ENCODE results near the gene NEURL1. TPM values are rescaled to one million over a fixed set of nuclear protein-coding genes. Genes with fewer than 3 reads are reported as not detected.
A peak's percentile ranks its signal among the peaks of the same experiment; 100 is the strongest.

NEURL1 gene
- total and polyA plus RNA-seq, 9 donors: 12.0 to 30.3 (median 19.3) TPM

DNA sequence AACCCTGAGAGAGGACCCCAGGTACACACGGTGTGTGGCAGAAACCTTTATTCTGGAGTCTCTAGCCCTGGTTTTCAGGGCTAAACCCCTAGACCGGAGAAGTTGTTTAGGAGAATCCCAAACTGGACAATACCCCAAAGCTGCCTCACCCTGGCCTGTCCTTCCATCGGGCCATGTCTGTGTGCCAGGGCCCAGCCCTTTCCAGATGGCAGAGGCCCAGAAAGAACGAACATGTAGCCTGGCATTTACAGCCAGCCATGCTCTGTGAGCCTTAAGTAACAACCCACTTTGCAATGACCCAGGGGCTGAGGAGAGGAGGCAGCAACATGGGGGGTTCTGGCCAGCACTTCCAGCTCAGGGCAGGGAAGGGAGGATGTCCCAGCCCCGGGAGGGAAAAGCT lies 142.1 kb downstream of the NEURL1 start:
- Histone ChIP-seq H3K36me3 (ENCODE audit: control insufficient read depth, insufficient read depth, low read length) (peaks cover 30% of the 10 kb centered on the region), H3K4me3 (ENCODE audit: low read length) (no peak overlapping the region), H3K4me1 (ENCODE audit: control insufficient read depth, insufficient read depth, low read length) (peaks cover 42% of the 10 kb centered on the region), H3K9me3 (replicated peaks; ENCODE audit: control insufficient read depth, low read depth, low read length) (no peaks in the 10 kb centered on the region), H3K27me3 (ENCODE audit: control insufficient read depth, insufficient read depth, low read length) (no peaks in the 10 kb centered on the region), H3K27ac (ENCODE audit: low read length) (no peak overlapping the region)
- WGBS (ENCODE audit: insufficient coverage): 43% methylated on average over 4 of the region's 5 CpGs
- DNase-seq: no peak

DNA sequence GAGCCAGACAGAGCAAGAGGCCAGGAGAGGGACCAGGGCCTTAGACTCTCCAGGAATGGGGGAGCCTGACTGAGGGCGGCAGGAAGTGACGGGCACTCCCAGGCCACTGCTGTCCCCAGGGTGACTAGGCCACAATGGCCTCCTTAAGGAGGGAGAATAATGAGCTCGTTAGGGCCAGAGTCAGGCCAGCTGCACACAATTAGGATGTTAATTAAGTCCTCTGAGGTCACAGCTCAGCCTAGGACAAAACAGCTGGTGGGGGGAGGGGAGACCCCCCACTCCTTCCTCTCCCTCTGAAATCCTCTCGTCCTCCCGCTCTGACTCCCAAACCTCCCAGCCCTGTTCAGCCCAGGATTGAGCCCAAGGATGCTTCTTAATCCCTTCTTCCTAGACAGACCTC lies 143.0 kb downstream of the NEURL1 start:
- Histone ChIP-seq H3K9me3 (replicated peaks; ENCODE audit: control insufficient read depth, low read depth, low read length) (no peaks in the 10 kb centered on the region), H3K27ac (ENCODE audit: low read length) (peak overlapping the region; percentile 88), H3K4me3 (ENCODE audit: low read length) (no peak overlapping the region), H3K27me3 (ENCODE audit: control insufficient read depth, insufficient read depth, low read length) (no peaks in the 10 kb centered on the region), H3K4me1 (ENCODE audit: control insufficient read depth, insufficient read depth, low read length) (peaks cover 50% of the 10 kb centered on the region), H3K36me3 (ENCODE audit: control insufficient read depth, insufficient read depth, low read length) (peaks cover 26% of the 10 kb centered on the region)
- DNase-seq: peak; percentile 38
- 70% methylated on average over 2 of the region's 5 CpGs for whole genome bisulfite sequencing (ENCODE audit: insufficient coverage)

DNA sequence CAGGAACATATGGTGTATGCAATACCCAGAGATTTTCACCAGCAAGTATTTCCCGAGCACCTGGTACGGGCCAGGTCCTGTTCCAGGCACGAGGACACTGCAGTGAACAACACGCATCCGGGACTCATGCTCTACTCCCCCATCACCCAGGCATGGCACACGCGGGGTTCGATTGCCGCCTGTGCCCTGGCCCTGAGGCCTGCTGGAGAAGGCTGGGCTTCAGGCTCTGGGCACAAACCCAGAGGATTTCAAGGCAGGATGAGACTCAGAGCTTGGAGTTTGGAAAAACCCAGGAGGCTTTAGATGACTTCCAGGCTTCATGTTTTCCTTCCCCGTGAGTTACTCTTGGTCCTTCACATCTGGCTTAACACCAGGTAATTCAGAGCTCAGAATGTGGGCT lies 143.5 kb downstream of the NEURL1 start:
- H3K9me3 ChIP-seq (replicated peaks; ENCODE audit: control insufficient read depth, low read depth, low read length): no peaks in the 10 kb centered on the region
- H3K4me1 ChIP-seq (ENCODE audit: control insufficient read depth, insufficient read depth, low read length): peaks cover 53% of the 10 kb centered on the region
- H3K4me3 ChIP-seq (ENCODE audit: low read length): no peak overlapping the region
- H3K36me3 ChIP-seq (ENCODE audit: control insufficient read depth, insufficient read depth, low read length): peaks cover 26% of the 10 kb centered on the region
- peak; percentile 58 for DNase-seq
- 45% methylated on average over 10 of the region's 10 CpGs for WGBS (ENCODE audit: insufficient coverage)
- no peaks in the 10 kb centered on the region for H3K27me3 ChIP-seq (ENCODE audit: control insufficient read depth, insufficient read depth, low read length)
- peak overlapping the region; percentile 88 for H3K27ac ChIP-seq (ENCODE audit: low read length)

DNA sequence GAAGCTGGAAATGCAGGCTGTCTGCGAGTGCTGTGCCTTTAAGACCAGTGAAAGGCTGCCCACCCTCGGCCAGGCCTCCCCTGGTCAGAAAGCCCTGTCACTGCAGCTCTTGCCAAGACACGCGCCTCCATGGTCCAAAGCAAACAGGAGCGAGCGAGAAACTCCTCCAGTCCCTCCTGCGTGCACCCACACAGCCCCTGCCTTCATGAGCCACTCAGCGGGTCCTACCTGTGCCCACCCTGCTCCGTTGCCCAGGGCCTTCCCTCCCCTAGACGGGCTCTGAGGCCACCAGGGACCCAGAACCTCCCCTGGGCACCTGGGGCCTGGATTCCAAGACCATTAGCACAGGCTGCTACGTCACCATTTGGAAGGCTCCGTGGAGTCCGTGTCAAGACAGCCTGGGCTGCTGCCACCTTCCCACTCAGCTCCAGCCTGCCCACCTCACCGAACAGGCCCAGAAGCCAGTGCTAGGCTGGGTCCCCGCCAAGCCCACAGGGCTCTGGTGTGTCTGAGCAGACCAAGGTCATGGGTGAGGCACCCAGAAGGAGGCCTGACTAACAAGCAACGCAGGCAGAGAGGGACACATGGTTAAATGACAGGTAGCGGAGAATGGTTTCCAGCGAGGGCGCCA lies 144.5 kb downstream of the NEURL1 start:
- Histone ChIP-seq H3K4me1 (ENCODE audit: control insufficient read depth, insufficient read depth, low read length) (peaks cover 53% of the 10 kb centered on the region), H3K36me3 (ENCODE audit: control insufficient read depth, insufficient read depth, low read length) (peaks cover 33% of the 10 kb centered on the region), H3K27ac (ENCODE audit: low read length) (peak overlapping the region; percentile 88), H3K27me3 (ENCODE audit: control insufficient read depth, insufficient read depth, low read length) (no peaks in the 10 kb centered on the region), H3K9me3 (replicated peaks; ENCODE audit: control insufficient read depth, low read depth, low read length) (no peaks in the 10 kb centered on the region), H3K4me3 (ENCODE audit: low read length) (no peak overlapping the region)
- WGBS (ENCODE audit: insufficient coverage): 24% methylated on average over 14 of the region's 19 CpGs
- peak; percentile 90 for DNase-seq

DNA sequence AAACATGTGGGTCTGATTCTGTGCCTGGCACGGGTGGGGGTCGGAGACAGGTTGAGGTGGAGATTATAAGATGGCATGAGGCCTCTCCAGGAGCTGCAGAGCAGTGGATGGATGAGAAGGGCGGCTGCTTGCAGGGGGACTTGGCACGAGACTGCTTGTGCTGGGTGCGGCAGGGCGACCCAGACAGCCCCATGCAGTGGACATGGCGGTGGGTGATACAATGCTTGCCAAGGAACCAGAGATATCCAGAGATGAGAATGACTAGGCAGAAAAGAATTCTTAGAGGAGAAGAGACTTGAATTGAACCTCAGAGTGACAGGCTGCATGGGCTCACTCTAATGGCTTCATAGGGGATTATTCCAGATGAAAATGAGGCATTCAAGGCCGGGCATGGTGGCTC lies 145.4 kb downstream of the NEURL1 start:
- Histone ChIP-seq H3K4me1 (ENCODE audit: control insufficient read depth, insufficient read depth, low read length) (peaks cover 55% of the 10 kb centered on the region), H3K27me3 (ENCODE audit: control insufficient read depth, insufficient read depth, low read length) (no peaks in the 10 kb centered on the region), H3K4me3 (ENCODE audit: low read length) (no peak overlapping the region), H3K36me3 (ENCODE audit: control insufficient read depth, insufficient read depth, low read length) (peaks cover 32% of the 10 kb centered on the region), H3K9me3 (replicated peaks; ENCODE audit: control insufficient read depth, low read depth, low read length) (no peaks in the 10 kb centered on the region), H3K27ac (ENCODE audit: low read length) (no peak overlapping the region)
- 79% methylated on average over 8 of the region's 8 CpGs for WGBS (ENCODE audit: insufficient coverage)
- DNase-seq: no peak

DNA sequence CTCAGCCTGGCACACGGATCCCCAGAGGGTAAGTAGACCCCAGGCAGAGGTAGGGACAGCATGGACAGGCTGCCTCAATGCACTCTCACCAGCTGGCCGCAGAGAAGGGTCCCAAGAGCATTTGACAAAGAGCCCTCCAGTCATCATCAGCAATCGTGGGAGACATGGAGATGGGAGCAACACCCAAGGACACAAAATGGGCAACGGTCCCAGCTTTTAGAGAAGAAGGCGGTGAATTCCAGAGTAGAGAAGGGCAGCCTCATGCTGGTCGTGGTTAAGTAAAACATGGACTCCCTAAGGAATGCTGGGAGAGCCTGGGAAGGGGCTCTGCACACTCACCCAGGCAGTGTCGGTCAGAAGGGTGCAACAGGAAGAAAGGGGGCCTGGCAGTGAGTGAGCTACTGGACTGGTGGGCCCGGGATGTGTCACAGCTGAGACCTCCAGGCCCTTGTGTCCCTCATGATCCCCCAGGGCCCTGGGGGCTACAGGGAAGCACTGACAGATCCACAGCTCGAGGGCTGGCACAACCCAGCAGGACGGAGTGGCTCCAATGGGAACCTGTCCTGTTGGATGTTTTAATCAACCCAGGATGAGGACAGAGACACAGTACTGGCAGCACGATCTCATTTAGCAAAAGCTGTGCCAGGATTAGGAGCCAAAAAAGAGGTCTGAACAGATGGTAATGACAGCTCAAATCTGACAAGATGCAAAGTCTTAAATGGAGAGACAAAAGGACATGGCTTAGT lies 147.1 kb downstream of the NEURL1 start:
- Histone ChIP-seq H3K36me3 (ENCODE audit: control insufficient read depth, insufficient read depth, low read length) (peaks cover 38% of the 10 kb centered on the region), H3K27ac (ENCODE audit: low read length) (peak overlapping the region; percentile 26), H3K9me3 (replicated peaks; ENCODE audit: control insufficient read depth, low read depth, low read length) (no peaks in the 10 kb centered on the region), H3K4me1 (ENCODE audit: control insufficient read depth, insufficient read depth, low read length) (peaks cover 66% of the 10 kb centered on the region), H3K4me3 (ENCODE audit: low read length) (no peak overlapping the region), H3K27me3 (ENCODE audit: control insufficient read depth, insufficient read depth, low read length) (no peaks in the 10 kb centered on the region)
- DNase-seq: peak; percentile 73
- WGBS (ENCODE audit: insufficient coverage): 38% methylated on average over 10 of the region's 11 CpGs

DNA sequence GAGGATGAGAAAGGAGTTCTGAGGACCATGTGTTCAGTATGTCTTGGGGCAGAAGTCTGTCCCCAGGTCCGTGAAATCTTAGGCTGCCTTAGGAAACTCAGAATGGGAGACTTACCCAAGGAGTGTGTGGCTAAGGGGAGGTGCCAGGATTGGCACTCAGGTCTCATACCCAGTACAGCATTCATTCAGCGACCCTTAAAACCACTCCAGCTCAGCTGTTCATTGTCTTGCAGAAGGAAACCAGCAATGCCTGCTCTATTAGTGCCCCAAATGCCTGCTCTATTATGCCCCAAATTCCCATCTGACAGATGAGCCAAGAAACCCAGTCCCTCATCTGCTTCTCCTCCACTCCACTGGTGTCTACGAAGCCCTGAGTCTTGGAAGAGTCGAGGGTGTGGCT lies 147.8 kb downstream of the NEURL1 start:
- H3K4me1 ChIP-seq (ENCODE audit: control insufficient read depth, insufficient read depth, low read length): peaks cover 69% of the 10 kb centered on the region
- no peaks in the 10 kb centered on the region for H3K9me3 ChIP-seq (replicated peaks; ENCODE audit: control insufficient read depth, low read depth, low read length)

More for the DNA sequence above, 147.8 kb downstream of the NEURL1 start:
- peaks cover 40% of the 10 kb centered on the region for H3K36me3 ChIP-seq (ENCODE audit: control insufficient read depth, insufficient read depth, low read length)
- no peaks in the 10 kb centered on the region for H3K27me3 ChIP-seq (ENCODE audit: control insufficient read depth, insufficient read depth, low read length)
- DNase-seq: no peak
- WGBS (ENCODE audit: insufficient coverage): no CpG with 5 or more reads among the region's 4 CpGs
- no peak overlapping the region for H3K27ac ChIP-seq (ENCODE audit: low read length)
- no peak overlapping the region for H3K4me3 ChIP-seq (ENCODE audit: low read length)

Other genes starting within 250 kb of the NEURL1 start
- not detected for gene RPEL1, start 247.8 kb upstream of the NEURL1 start, total RNA-seq
- gene RPEL1, start 247.8 kb upstream of the NEURL1 start, polyA plus RNA-seq (ENCODE audit: insufficient read depth in 1 of 8, insufficient read length in 8 of 8, low replicate concordance in 1 of 8): under 1 TPM in 4 of 8 donors, not detected in 4; 0.08 to 0.12 (median 0.10) TPM
- 0.13 TPM for gene INA, start 216.6 kb upstream of the NEURL1 start, total RNA-seq
- gene INA, start 216.6 kb upstream of the NEURL1 start, polyA plus RNA-seq (ENCODE audit: insufficient read depth in 1 of 8, insufficient read length in 8 of 8, low replicate concordance in 1 of 8): under 1 TPM; 0.06 to 0.73 (median 0.22) TPM
- gene PCGF6, start 142.6 kb upstream of the NEURL1 start, total RNA-seq: 9.4 TPM
- 1 to 10 TPM; 7.6 to 9.8 (median 8.9) TPM for gene PCGF6, start 142.6 kb upstream of the NEURL1 start, polyA plus RNA-seq (ENCODE audit: insufficient read depth in 1 of 8, insufficient read length in 8 of 8, low replicate concordance in 1 of 8)
- gene TAF5, start 125.7 kb upstream of the NEURL1 start, total RNA-seq: 4.0 TPM
- gene TAF5, start 125.7 kb upstream of the NEURL1 start, polyA plus RNA-seq (ENCODE audit: insufficient read depth in 1 of 8, insufficient read length in 8 of 8, low replicate concordance in 1 of 8): 1 to 10 TPM; 3.3 to 5.4 (median 4.2) TPM
- 543 TPM for gene ATP5MK, start 97.2 kb upstream of the NEURL1 start, total RNA-seq
- 100 to 1,000 TPM; 219 to 293 (median 242) TPM for gene ATP5MK, start 97.2 kb upstream of the NEURL1 start, polyA plus RNA-seq (ENCODE audit: insufficient read depth in 1 of 8, insufficient read length in 8 of 8, low replicate concordance in 1 of 8)
- gene PDCD11, start 97.1 kb upstream of the NEURL1 start, total RNA-seq: 26.6 TPM
- gene PDCD11, start 97.1 kb upstream of the NEURL1 start, polyA plus RNA-seq (ENCODE audit: insufficient read depth in 1 of 8, insufficient read length in 8 of 8, low replicate concordance in 1 of 8): 10 to 100 TPM; 23.5 to 30.3 (median 26.5) TPM
- 10.5 TPM for gene CALHM2, start 41.3 kb upstream of the NEURL1 start, total RNA-seq
- gene CALHM2, start 41.3 kb upstream of the NEURL1 start, polyA plus RNA-seq (ENCODE audit: insufficient read depth in 1 of 8, insufficient read length in 8 of 8, low replicate concordance in 1 of 8): 10 to 100 TPM; 15.0 to 25.9 (median 18.6) TPM
- not detected for gene CALHM1, start 34.8 kb upstream of the NEURL1 start, total RNA-seq
- gene CALHM1, start 34.8 kb upstream of the NEURL1 start, polyA plus RNA-seq (ENCODE audit: insufficient read depth in 1 of 8, insufficient read length in 8 of 8, low replicate concordance in 1 of 8): under 1 TPM in 6 of 8 donors, not detected in 2; 0.05 to 0.43 (median 0.08) TPM
- gene CALHM3, start 14.5 kb upstream of the NEURL1 start, total RNA-seq: not detected
- under 1 TPM in 1 of 8 donors, not detected in 7; 0.13 TPM for gene CALHM3, start 14.5 kb upstream of the NEURL1 start, polyA plus RNA-seq (ENCODE audit: insufficient read depth in 1 of 8, insufficient read length in 8 of 8, low replicate concordance in 1 of 8)